SK-N-SH (cell line): ENCODE measurements around the gene EFCAB6.

Source experiments
- CTCF ChIP-seq: fragments of 200-600 bp; sonication (generic); IDR thresholded peaks from 2 replicates; pipeline ENCODE4 v1.6.1; 2017; ENCODE audit warnings: antibody characterized with exemption, mild to moderate bottlenecking, moderate library complexity
- ELF1 ChIP-seq: IDR thresholded peaks from 2 replicates; pipeline ENCODE4 v1.4.0; 2012
- USF2 ChIP-seq: fragments of 150-350 bp; IDR thresholded peaks from 2 replicates; pipeline ENCODE4 v1.6.1; 2017; ENCODE audit warnings: antibody characterized with exemption, low read length, low read depth, borderline replicate concordance
- TF ChIP-seq, protein P1 (sequence below): IDR thresholded peaks from 2 replicates; pipeline ENCODE4 v1.4.0; 2012; ENCODE audit warnings: low read depth

- TF ChIP-seq, protein P1, sequence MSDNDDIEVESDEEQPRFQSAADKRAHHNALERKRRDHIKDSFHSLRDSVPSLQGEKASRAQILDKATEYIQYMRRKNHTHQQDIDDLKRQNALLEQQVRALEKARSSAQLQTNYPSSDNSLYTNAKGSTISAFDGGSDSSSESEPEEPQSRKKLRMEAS = no peak
- TF ChIP-seq USF2 (no peak), ELF1 (no peak), CTCF (no peak)
Measured at GRCh38 chr22:43820651-43821305, 8.7 kb upstream of the EFCAB6 start.
